OCI-M1 (cell line): ENCODE measurements around the gene COL20A1.
A peak's percentile ranks its signal among the peaks of the same experiment; 100 is the strongest.

Source experiments
- DNase-seq: peaks from one replicate; lab custom pipeline; 2025; lab: John Stamatoyannopoulos, UW

The COL20A1 gene

GRCh38 chr20:63362436-63363009, 69.5 kb downstream of the COL20A1 start:
- DNase-seq, result no peak

DNA sequence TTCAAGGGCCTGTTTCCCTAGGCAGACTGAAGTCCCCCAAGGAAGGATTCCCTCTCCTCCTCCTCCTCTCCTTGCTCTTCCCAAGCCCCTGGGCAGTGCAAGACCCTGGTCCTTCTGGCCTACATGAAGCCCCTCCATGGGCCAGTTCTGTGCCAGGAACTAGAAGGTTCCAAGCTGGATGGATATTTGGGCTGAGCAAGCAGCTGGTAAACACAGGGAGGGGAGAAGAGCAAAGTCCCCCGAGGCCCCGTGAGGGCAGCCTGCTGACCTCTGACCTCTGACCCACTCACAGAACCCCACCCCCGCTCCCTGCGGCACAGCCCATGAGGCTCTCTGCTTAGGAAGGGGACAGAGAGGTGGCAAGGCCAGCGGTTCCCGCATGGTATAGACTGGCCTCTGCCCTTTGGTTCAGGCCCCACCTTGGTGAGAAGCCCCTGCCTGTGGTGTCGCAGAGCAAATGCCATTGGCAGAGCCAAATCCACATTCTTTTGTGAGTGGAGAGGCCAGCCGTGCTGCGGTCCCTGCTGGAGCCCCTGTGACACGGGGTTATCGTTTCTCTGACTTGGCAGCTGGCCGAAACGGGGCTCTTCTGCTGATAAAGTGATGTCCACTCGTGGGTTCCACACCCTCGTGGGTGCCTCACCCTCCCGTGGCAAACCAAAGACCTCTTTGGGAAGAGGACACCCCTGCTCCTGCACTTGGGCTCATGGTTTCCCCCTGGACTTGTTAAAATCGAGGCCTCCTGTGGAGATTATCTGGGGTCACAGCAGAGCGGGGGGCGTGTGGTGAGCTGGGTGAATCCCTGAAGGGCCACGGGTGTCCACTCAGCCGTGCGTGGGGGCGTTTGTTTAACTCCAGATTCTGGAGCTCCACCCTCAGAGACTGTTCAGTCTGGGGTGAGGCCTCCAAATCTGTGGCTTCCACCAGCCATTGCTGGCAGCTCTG, 70.3 kb downstream of the COL20A1 start:
- DNase-seq, result no peak

DNA sequence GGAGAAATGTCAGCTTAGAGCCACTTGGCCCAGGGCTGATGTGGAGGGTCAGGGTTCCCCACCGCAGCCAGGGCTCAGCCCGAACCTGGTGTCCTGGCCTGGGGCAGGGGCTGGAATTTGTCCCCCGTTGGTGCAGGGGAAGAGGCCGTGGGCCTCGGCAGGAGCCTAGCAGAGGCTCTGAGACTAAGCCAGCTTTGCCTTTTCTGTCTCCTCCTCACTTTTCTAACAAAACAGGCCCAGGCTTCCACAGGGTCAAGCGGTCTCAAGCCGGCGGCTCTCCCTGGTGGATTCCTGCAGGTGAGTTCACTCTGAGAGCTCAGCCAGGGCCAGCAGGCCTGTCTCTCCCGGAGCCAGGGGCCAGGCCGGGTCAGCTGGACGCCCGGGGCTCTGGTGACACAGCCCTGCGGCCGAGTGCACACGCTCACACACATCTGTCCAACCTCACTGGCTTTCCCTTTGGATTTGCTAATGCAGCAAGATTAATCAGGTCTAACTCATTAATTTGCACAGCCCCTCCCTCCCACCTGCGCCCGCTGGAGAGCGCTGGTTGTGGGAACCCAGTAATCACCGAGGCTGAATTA, 71.1 kb downstream of the COL20A1 start:
- DNase-seq, result no peak

- no peak for DNase-seq
Measured at GRCh38 chr20:63364801-63365585, 72.0 kb downstream of the COL20A1 start.

GRCh38 chr20:63365601-63366389, 72.8 kb downstream of the COL20A1 start:
- no peak for DNase-seq

DNA sequence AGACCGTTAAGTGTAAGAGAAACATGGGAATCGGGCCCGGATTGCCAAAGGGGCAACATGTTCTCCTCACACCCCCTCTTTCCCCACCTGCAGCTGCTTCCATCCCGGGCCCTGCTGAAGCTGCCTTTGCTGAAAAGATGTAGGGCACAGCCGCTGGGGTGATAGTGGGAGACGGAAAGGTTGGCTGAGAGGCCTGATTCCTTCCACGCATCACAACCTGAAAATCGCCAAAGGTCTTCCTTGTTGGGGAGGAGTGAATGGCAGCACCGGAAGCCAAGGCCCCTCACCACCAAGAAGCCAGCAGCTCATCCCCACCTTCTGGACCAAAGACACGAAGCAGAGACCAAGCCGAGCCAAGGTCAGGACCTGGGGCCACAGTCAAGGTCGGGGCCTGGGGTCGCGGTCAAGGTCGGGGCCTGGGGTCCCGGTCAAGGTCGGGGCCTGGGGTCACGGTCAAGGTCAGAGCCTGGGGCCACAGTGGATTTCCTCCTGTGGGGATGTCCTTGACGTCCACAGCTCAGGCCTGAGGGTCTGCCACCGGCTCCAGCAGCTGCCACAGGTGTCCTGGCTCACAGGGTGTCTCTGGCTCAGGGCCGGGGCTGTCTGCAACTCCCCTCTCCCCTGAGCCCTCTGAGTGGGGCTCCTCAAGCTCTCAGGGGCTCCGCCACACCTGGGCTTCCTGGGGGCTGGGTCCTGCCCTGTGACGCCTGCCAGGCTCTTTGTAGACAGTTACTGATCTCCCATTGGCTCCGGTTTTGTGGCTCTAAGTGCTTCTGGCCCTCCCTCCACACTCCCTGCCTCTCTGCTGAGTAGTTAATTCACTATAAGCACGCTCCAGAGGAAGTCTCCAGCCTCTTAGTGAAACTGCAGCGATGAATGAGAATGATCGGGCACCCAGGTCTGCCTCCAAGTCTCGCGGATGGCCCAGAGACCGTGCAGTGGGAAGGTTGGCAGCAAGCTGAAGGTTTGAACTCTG, 73.7 kb downstream of the COL20A1 start:
- DNase-seq, result no peak

- no peak for DNase-seq
Measured at GRCh38 chr20:63367446-63368055, 74.6 kb downstream of the COL20A1 start.

DNA sequence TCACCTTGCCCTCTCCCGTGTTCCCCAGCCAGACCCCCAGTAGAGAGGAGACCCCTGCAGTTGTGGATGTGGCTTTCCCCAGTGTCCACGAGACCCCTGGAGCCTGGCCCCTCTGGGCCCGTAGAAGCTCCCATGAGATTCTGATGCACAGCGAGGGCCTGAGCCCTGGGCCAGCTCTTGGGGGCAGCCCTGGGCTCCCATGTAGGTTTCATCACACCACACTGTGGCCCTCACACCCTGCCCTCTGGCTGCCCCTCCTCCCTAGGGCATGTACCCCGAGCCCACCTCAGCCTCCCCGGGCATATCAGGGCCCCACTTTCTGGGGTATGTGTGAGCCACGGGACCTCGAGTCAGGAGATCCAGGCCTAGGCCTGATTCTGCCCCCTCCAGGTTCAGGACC, 75.2 kb downstream of the COL20A1 start:
- DNase-seq, result no peak

- DNase-seq, result no peak
Measured at GRCh38 chr20:63369024-63369530, 76.1 kb downstream of the COL20A1 start.

GRCh38 chr20:63369724-63370617, 77.0 kb downstream of the COL20A1 start:
- no peak for DNase-seq

GRCh38 chr20:63370618-63371187, 77.7 kb downstream of the COL20A1 start:
- DNase-seq, result no peak

GRCh38 chr20:63371291-63371865, 78.4 kb downstream of the COL20A1 start:
- no peak for DNase-seq

DNA sequence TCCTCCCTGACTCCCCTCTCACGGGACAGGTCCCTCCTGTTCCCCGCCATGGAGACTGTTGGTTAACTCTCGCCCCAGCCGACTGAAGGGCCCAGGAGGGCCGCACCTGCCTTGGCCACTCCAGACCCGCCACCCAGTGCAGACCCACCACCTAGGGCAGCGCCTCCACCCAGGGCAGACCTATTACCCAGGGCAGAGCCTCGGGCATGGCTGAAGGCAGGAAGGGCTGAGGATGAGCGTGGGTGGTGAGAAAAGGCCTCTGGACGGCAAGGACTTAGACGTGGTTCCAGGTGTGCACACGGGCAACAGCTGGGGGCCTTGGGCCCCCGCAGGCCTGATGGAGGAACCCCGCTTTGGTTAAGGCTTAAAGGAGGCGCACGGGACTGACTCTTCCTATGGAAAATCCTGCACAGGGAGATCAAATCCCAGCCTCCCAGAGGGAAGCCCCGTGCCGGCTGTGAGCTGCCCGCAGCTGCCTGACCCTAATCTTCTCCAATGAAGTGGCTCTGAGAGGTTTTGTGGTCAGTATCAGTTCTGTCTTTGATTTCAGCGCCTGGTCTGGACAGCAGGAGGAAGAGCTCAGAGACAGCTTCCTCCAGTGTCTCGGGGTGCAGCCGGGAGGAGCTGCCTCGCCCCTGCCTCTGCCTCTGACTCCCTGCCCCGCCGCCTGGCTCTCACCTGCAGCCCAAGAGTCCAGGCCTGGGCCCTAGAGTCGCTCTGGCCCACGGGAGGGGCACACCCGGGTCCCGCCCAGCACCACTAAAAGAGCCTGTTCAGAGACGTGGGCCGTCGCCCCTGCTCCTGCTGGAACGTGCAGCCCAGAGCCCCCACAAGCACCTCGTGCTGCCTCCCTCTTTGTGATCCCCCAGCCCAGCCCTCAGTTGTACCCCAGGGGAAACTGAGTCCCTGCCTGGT, 80.2 kb downstream of the COL20A1 start:
- DNase-seq, result peak; percentile 14

- no peak for DNase-seq
Measured at GRCh38 chr20:63373996-63374395, 81.0 kb downstream of the COL20A1 start.

- no peak for DNase-seq
Measured at GRCh38 chr20:63374504-63374903, 81.5 kb downstream of the COL20A1 start.

- no peak for DNase-seq
Measured at GRCh38 chr20:63375438-63375837, 82.5 kb downstream of the COL20A1 start.
